HEK293 (cell line): ENCODE results near the gene CEP68.

ENCODE experiments used
- CTCF ChIP-seq: fragments of 450-650 bp; formaldehyde crosslinking; IDR thresholded peaks from 2 replicates; pipeline ENCODE4 v1.5.1; 2016; ENCODE audit warnings: missing biosample characterization, missing genetic modification characterization
- TCF7L2 ChIP-seq: IDR thresholded peaks from 2 replicates; pipeline ENCODE4 v1.6.1; 2011; ENCODE audit warnings: low read depth, mild to moderate bottlenecking, inconsistent platforms, low read length, moderate library complexity, borderline replicate concordance

- no peak for TF ChIP-seq CTCF (tag by site-specific recombination)
- TF ChIP-seq TCF7L2: no peak
Measured at GRCh38 chr2:65075176-65075575, 19.0 kb downstream of the CEP68 start.
